ELR (cell line): ENCODE data around the gene CMTM4.
"Not testable (repeated sequence)": the region's sequence is repeated elsewhere in the genome, so short reads cannot be mapped to it uniquely, and the experiment has no call there.

ENCODE experiments used
- DNase-seq: peaks from one replicate; pipeline ENCODE4 v3.0.0-alpha.2; 2015; ENCODE audit warnings: low read depth

Gene CMTM4

DNA sequence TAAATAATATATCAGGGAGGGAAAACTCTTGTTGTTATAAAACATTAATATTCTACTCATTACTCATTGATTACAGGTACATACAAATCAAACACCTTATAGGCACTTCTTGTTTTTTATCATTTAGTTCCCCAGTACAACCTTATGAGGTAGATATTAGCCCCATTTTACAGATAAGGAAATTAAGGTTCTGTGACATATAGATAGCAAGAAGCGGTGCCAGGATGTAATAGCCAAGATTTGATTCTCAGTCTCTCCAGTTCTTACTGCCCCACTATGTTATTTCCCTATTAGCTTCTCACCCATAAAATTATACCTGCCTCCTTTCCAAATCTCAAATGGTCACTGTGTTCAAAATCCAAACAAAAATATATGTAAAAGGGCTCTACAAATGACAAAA, 55.2 kb downstream of the CMTM4 start:
- DNase-seq = no peak

GRCh38 chr16:66640724-66641314, 55.7 kb downstream of the CMTM4 start:
- DNase-seq = no peak

GRCh38 chr16:66639091-66639885, 57.3 kb downstream of the CMTM4 start:
- DNase-seq = no peak

- DNase-seq = no peak
These were observed 58.7 kb downstream of the CMTM4 start for GRCh38 chr16:66637806-66638205.

DNA sequence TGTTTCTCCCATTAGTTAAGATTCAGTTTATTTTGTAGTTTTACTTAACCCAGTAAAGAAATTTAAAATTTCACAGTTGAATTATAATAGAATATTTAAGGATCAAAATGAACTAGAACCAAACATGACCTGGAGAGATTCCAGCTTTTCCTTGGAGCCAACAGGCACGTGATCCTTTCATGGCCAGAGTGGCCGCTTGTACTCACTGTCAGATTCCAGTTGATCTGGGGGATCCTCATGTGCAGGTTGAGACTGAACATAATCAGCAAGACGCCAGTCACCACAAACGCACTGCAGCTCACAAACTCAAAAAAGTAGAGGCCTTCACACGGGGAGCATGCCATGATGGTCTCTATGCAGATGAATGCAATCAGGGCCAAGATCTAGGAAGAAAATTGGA, 60.3 kb downstream of the CMTM4 start:
- DNase-seq = no peak

- no peak for DNase-seq
These were observed 61.1 kb downstream of the CMTM4 start for GRCh38 chr16:66635406-66635805.

- no peak for DNase-seq
These were observed 61.9 kb downstream of the CMTM4 start for GRCh38 chr16:66634527-66635196.

- not testable (repeated sequence) for DNase-seq
These were observed 65.0 kb downstream of the CMTM4 start for GRCh38 chr16:66631558-66631957.

DNA sequence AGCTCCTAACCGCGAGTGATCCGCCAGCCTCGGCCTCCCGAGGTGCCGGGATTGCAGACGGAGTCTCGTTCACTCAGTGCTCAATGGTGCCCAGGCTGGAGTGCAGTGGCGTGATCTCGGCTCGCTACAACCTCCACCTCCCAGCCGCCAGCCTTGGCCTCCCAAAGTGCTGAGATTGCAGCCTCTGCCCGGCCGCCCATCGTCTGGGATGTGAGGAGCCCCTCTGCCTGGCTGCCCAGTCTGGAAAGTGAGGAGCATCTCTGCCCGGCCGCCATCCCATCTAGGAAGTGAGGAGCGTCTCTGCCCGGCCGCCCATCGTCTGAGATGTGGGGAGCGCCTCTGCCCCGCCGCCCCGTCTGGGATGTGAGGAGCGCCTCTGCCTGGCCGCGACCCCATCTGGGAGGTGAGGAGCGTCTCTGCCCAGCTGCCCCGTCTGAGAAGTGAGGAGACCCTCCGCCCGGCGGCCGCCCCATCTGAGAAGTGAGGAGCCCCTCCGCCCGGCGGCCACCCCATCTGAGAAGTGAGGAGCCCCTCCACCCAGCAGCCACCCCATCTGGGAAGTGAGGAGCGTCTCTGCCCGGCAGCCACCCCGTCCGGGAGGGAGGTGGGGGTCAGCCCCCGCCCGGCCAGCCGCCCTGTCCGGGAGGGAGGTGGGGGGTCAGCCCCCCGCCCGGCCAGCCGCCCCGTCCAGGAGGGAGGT, 65.8 kb downstream of the CMTM4 start:
- DNase-seq = not testable (repeated sequence)

DNA sequence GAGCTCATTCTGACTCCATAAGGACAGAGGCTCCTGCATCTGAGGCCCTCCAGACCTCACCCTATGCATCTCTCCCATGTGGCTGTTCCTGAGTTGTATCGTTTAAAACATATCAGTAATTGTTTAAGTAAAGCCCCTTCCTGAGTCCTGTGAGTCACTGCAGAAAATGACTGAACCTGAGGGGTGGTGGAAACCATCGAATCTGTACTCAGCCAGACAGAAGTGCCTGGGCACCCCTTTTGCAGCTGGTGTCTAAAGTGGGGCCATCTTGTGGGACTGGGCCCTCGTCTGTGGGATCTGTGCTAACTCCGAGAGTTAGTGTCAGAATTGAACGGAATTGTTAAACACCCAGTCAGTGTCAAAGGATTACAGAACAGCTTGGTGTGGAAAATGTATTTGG, 66.7 kb downstream of the CMTM4 start:
- no peak for DNase-seq

DNA sequence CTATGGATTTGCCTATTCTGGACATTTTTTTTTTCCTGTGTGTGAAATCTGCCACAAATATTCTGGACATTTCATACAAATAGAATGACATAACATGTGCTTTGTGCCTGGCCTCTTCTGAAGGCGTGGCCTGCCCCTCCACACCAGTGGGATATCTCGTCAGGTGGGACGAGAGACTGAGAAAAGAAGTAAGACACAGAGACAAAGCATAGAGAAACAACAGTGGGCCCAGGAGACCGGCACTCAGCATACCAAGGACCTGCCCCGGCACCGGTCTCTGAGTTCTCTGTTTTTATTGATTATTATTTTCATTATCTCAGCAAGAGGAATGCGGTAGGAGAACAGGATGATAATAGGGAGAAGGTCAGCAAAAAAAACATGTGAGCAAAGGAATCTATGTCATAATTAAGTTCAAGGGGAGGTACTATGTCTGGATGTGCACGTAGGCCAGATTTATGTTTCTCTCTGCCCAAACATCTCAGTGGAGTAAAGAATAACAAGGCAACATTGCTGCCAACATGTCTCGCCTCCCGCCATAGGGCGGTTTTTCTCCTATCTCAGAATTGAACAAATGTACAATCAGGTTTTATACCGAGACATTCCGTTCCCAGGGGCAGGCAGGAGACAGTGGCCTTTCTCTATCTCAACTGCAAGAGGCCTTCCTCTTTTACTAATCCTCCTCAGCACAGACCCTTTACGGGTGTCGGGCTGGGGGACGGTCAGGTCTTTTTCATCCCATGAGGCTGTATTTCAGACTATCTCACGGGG, 68.7 kb downstream of the CMTM4 start:
- DNase-seq = not testable (repeated sequence)

DNA sequence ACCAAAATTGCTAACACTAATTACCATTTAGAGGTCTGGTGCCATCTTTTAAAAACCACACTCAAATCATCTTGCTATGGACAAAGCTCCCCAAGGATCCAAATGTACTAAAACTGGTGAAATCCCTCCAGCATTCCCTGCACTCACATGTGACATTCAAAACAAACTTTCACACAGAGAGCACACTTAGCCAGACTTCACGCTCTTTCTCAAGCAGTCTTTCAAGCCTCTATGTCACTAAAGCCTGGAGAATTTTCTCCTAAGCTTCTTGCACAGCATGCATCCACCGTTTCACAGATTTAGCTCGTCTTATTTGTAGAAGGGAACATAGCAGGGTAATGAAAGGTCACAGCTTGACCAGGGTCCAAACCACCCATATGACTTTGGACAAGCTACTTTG, 72.8 kb downstream of the CMTM4 start:
- no peak for DNase-seq

DNA sequence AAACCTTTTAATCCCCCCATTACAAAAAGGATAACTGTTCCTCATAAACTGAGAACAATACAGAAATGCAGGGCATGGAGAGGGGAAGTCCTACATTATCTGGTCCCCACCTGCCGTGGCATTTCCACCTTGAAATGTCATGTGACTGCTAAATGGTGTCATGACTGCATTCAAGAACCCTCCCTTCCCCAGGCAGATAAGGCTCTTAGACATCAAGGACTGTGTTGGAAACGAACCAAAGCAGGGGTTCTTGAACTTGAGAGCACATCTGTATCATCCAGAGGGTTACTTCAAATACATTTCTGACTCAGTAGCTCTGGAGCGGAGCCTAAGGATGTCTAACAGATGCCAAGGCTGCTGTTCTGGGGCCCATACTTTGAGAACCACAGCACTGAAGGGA, 73.7 kb downstream of the CMTM4 start:
- DNase-seq = no peak

- no peak for DNase-seq
These were observed 74.6 kb downstream of the CMTM4 start for GRCh38 chr16:66621973-66622372.

- no peak for DNase-seq
These were observed 76.1 kb downstream of the CMTM4 start for GRCh38 chr16:66620429-66620795.

DNA sequence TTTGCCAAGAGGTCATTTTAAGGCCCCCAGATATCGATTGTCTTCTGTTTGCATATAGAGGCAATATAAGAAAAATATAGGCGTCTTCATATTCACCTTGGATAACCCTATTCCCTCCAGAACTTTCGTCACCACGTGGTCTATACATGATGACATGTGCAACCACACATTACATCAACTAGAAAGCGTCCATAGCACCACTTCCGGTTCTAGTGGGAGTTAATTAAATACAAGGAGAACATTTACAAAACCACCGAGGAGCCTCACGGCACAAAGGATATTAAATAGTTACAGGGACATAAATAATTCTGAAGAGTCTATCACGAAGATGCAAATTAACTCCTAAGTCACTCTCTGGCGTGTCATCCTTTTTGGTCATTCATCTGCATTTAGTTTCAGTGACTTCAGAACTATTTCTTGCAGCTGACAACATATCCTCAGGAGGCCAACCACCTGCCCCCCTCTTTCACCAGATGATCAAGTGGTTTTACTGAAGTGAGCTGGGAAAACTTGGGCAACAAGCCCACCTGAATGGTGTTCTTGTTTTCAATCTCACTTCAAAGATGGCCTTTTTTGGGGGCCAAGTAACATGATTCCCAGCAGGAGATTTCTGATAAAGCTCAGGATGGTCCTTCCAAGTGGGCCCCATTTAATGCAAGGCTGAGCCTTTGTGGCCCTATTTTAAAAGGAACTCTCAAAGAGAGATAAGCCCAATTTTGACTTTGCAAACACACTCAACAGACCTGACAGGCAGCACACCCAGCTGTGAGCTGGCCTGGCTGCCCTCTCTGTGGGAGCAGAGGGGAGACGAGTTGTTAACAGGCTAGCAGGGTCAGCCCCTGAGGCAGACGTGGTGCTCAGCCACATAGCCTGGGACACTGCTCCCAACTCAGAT, 76.8 kb downstream of the CMTM4 start:
- DNase-seq = peak; percentile 67

GRCh38 chr16:66618588-66619375, 77.8 kb downstream of the CMTM4 start:
- DNase-seq = peak; percentile 98

GRCh38 chr16:66617728-66618127, 78.8 kb downstream of the CMTM4 start:
- DNase-seq = no peak

DNA sequence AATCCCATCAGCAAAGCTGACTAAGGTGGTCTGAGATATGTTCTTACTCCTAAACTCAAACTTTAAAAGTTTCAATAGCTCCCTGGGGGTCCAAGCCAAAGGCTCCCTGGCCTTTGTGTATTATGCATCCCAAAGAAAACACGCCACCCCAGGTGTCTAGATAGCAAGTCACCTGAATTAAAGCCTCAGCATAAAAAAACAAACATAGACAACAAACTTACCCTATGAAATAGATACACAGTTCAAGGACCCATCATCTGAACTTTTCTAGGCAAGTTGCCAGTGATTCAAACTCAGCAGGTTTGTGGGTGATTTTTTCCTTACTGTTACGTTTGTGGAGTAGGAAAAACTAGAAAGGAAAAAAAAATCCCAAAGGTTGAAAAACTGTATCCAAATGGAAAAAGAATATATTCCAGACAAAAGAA, 79.5 kb downstream of the CMTM4 start:
- no peak for DNase-seq

DNA sequence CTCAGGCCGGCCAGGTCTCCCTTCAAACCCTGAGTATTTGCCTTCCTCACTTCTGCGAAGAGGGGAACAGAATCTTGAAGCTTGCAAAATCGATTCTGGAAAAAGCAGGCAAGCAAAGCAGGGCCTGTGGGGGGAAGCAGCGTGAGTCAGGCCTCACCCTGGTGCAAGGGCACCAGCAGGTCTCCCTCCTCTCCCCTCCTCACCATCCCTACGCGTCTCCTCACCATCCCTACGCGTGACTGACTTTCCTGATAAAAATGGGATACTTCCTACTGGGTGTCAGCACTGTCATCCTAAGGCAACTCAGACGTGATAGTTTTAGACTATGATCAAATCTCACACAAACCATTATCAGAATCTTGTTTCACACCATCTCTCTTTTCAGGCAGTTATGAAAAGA, 80.0 kb downstream of the CMTM4 start:
- no peak for DNase-seq
